KMS-11 (cell line): Measurements from ENCODE around the gene ZNF562.

Source experiments
- H2AFZ ChIP-seq: fragments of 200-600 bp; sonication (generic); 2 replicates; pipeline ENCODE4 v1.6.1; 2016; ENCODE audit warnings: antibody characterized with exemption, mixed run types, low read depth
- H3K27ac ChIP-seq: fragments of 200-600 bp; sonication (generic); 2 replicates; pipeline ENCODE4 v1.6.1; 2016; ENCODE audit warnings: mild to moderate bottlenecking, mixed run types
- H3K27me3 ChIP-seq: fragments of 200-600 bp; sonication (generic); 2 replicates; pipeline ENCODE4 v1.6.1; 2017; ENCODE audit warnings: mild to moderate bottlenecking, low read depth, mixed run types, moderate library complexity; ENCODE audit not compliant: insufficient read depth
- H3K36me3 ChIP-seq: fragments of 200-600 bp; sonication (generic); 2 replicates; pipeline ENCODE4 v1.6.1; 2017; ENCODE audit warnings: mild to moderate bottlenecking, mixed run types; ENCODE audit not compliant: insufficient read depth
- H3K4me1 ChIP-seq: fragments of 200-600 bp; sonication (generic); 2 replicates; pipeline ENCODE4 v1.6.1; 2016; ENCODE audit warnings: mild to moderate bottlenecking, low read depth, mixed run types; ENCODE audit not compliant: poor library complexity, severe bottlenecking
- H3K4me2 ChIP-seq: fragments of 200-600 bp; sonication (generic); 2 replicates; pipeline ENCODE4 v1.7.0; 2016; ENCODE audit warnings: mild to moderate bottlenecking, mixed run types
- H3K4me3 ChIP-seq: fragments of 200-600 bp; sonication (generic); IDR thresholded peaks from 2 replicates; pipeline ENCODE4 v1.6.1; 2017; ENCODE audit warnings: low read depth, low read length, mixed read lengths; ENCODE audit not compliant: insufficient read depth
- H3K79me2 ChIP-seq: fragments of 200-600 bp; sonication (generic); 2 replicates; pipeline ENCODE4 v1.6.1; 2016; ENCODE audit warnings: low read depth, mixed run types; ENCODE audit not compliant: insufficient read depth
- H3K9ac ChIP-seq: fragments of 200-600 bp; sonication (generic); 2 replicates; pipeline ENCODE4 v1.6.1; 2016; ENCODE audit warnings: mild to moderate bottlenecking, mixed run types
- H4K20me1 ChIP-seq: fragments of 200-600 bp; sonication (generic); 2 replicates; pipeline ENCODE4 v1.6.1; 2016; ENCODE audit warnings: mild to moderate bottlenecking, mixed run types; ENCODE audit not compliant: insufficient read depth
- CTCF ChIP-seq: fragments of 200-600 bp; sonication (generic); conservative IDR thresholded peaks from 2 replicates; pipeline ENCODE4 v1.6.1; 2017; ENCODE audit warnings: low read depth, mild to moderate bottlenecking, antibody characterized with exemption, low read length, moderate library complexity, mixed read lengths

ZNF562 gene

GRCh38 chr19:9674663-9675357 lies at the start of gene ZNF562:
Gene ZNF562, minus strand, starts transcription at chr19:9675100. Its CDS starts 14,356 bp downstream, at chr19:9660744.
- Histone ChIP-seq H2AFZ (peak within 1 kb of the TSS; percentile 89), H3K4me2 (peak within 1 kb of the TSS; percentile 57), H3K9ac (peak within 1 kb of the TSS; percentile 75), H3K36me3 (no peaks in the 10 kb centered on the region), H3K4me1 (no peaks in the 10 kb centered on the region), H3K4me3 (no peak within 1 kb of the TSS), H3K27me3 (no peaks in the 10 kb centered on the region), H3K79me2 (peaks cover 19% of the 10 kb centered on the region), H3K27ac (peak within 1 kb of the TSS; percentile 78), H4K20me1 (no peaks in the 10 kb centered on the region)
- TF ChIP-seq CTCF: no peak

GRCh38 chr19:9724157-9724556 lies 49.3 kb upstream of the ZNF562 start:
- no peaks in the 10 kb centered on the region for H3K79me2 ChIP-seq
- no peak overlapping the region for H3K4me2 ChIP-seq
- H3K27me3 ChIP-seq: no peaks in the 10 kb centered on the region
- no peak overlapping the region for H2AFZ ChIP-seq
- H3K36me3 ChIP-seq: no peaks in the 10 kb centered on the region
- H3K4me1 ChIP-seq: no peaks in the 10 kb centered on the region
- H3K9ac ChIP-seq: no peak overlapping the region
- no peak for TF ChIP-seq CTCF
- H3K27ac ChIP-seq: no peak overlapping the region
- H3K4me3 ChIP-seq: no peak overlapping the region
- H4K20me1 ChIP-seq: no peaks in the 10 kb centered on the region

GRCh38 chr19:9721861-9722260 lies 47.0 kb upstream of the ZNF562 start:
- no peak overlapping the region for H3K4me2 ChIP-seq
- H3K36me3 ChIP-seq: no peaks in the 10 kb centered on the region
- no peak for TF ChIP-seq CTCF
- H3K27ac ChIP-seq: no peak overlapping the region
- H4K20me1 ChIP-seq: no peaks in the 10 kb centered on the region
- H3K9ac ChIP-seq: no peak overlapping the region
- H2AFZ ChIP-seq: no peak overlapping the region
- H3K4me1 ChIP-seq: no peaks in the 10 kb centered on the region
- H3K27me3 ChIP-seq: no peaks in the 10 kb centered on the region
- no peak overlapping the region for H3K4me3 ChIP-seq
- H3K79me2 ChIP-seq: no peaks in the 10 kb centered on the region

- no peaks in the 10 kb centered on the region for H3K27me3 ChIP-seq
- no peak overlapping the region for H3K4me3 ChIP-seq
- no peak overlapping the region for H3K9ac ChIP-seq
- no peaks in the 10 kb centered on the region for H3K4me1 ChIP-seq
- no peak overlapping the region for H3K27ac ChIP-seq
- H2AFZ ChIP-seq: no peak overlapping the region
- no peaks in the 10 kb centered on the region for H3K36me3 ChIP-seq
- no peaks in the 10 kb centered on the region for H4K20me1 ChIP-seq
- no peak overlapping the region for H3K4me2 ChIP-seq
- H3K79me2 ChIP-seq: no peaks in the 10 kb centered on the region
- TF ChIP-seq CTCF: no peak
Measured at GRCh38 chr19:9720541-9720940, 45.6 kb upstream of the ZNF562 start.
